ENCODE results near the gene GALNT11.

DNA sequence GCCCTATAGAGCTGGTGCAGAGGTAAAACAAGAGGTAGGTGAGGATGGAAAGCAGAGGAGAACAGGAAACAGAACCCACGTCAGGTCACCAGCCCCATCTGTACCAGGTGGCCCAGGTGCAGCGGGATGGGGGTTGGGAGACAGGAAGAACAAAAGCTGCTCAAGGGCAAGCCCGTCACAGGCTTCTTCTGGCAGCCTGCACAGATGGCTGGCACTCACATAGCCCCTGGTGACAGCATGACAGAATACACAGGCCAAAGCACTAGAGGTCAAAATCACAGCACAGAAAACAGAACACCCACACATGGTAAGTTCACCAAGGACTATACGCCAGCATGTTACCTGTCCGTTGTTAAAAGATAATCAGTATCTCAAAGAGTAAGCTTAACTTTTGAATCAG, 126.8 kb downstream of the GALNT11 start:
- TF ChIP-seq, protein P1, sequence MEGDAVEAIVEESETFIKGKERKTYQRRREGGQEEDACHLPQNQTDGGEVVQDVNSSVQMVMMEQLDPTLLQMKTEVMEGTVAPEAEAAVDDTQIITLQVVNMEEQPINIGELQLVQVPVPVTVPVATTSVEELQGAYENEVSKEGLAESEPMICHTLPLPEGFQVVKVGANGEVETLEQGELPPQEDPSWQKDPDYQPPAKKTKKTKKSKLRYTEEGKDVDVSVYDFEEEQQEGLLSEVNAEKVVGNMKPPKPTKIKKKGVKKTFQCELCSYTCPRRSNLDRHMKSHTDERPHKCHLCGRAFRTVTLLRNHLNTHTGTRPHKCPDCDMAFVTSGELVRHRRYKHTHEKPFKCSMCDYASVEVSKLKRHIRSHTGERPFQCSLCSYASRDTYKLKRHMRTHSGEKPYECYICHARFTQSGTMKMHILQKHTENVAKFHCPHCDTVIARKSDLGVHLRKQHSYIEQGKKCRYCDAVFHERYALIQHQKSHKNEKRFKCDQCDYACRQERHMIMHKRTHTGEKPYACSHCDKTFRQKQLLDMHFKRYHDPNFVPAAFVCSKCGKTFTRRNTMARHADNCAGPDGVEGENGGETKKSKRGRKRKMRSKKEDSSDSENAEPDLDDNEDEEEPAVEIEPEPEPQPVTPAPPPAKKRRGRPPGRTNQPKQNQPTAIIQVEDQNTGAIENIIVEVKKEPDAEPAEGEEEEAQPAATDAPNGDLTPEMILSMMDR (IDR thresholded peaks at IDR 0.05; ENCODE audit: insufficient read depth, low read depth, low read length), result no peak
- no peak for TF ChIP-seq EZH2 (IDR thresholded peaks at IDR 0.05; ENCODE audit: insufficient read depth, low read length)

All from astrocyte (in vitro differentiated cells and primary cell).